Neural crest cell (in vitro differentiated cells): Measurements from ENCODE around the gene LECT2. TPM values are rescaled to one million over a fixed set of nuclear protein-coding genes. Genes with fewer than 3 reads are reported as not detected.

Experiments used
- DNase-seq: peaks from one replicate; pipeline ENCODE4 v3.0.0; 2021; ENCODE audit warnings: low read depth, mixed read lengths, low spot score
- H3K27ac Mint-ChIP-seq: one replicate; pipeline ENCODE4 v1.8.0; 2021; ENCODE audit warnings: mild to moderate bottlenecking, mixed read lengths; ENCODE audit not compliant: unreplicated experiment
- H3K27me3 Mint-ChIP-seq: 2 replicates; pipeline ENCODE4 v1.8.0; 2021; ENCODE audit warnings: low read depth, mild to moderate bottlenecking, mixed read lengths
- H3K36me3 Mint-ChIP-seq: 2 replicates; pipeline ENCODE4 v1.8.0; 2021; ENCODE audit warnings: low read depth, mild to moderate bottlenecking, mixed read lengths
- H3K4me1 Mint-ChIP-seq: 2 replicates; pipeline ENCODE4 v1.8.0; 2021; ENCODE audit warnings: mixed read lengths
- H3K4me3 Mint-ChIP-seq: one replicate; pipeline ENCODE4 v1.8.0; 2021; ENCODE audit warnings: mild to moderate bottlenecking, mixed read lengths
- H3K9me3 Mint-ChIP-seq: 2 replicates; pipeline ENCODE4 v1.8.0; 2021; ENCODE audit warnings: mixed read lengths
- CTCF ChIP-seq: fragments of 200-600 bp; sonication (generic); conservative IDR thresholded peaks from 2 replicates; pipeline ENCODE4 v1.5.0; 2021; ENCODE audit warnings: antibody characterized with exemption, mild to moderate bottlenecking
- total RNA-seq: library from RNA; stranded (reverse); gene quantifications from 2 replicates; pipeline ENCODE4 v1.2.1, GENCODE V29; 2021

The LECT2 gene
- total RNA-seq, 1 donor from 2014 or later, result not detected

DNA sequence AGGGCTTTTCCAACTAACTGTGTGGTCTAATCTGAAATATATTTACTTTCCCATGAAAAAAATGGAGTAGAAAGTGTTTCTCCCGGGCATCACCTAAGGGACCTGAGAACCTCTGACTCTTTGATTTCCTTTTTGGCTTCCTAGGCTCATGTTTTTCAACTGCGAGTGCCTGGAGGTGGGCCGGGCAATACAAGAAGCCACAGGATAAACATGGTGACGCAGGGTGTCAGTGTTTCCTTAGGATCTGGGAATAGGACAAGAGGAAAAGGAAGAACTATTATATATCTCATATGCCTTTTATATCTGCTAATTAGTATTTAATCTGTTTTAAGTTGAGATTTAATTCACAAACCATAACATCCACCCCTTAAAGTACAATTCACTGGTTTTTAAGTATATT, 11.4 kb upstream of the LECT2 start:
- no peak for TF ChIP-seq CTCF
- H3K27me3 Mint-ChIP-seq, result no peaks in the 10 kb centered on the region
- peak overlapping the region; percentile 51 for H3K27ac Mint-ChIP-seq
- peaks cover 2% of the 10 kb centered on the region for H3K9me3 Mint-ChIP-seq
- no peaks in the 10 kb centered on the region for H3K4me1 Mint-ChIP-seq
- no peak overlapping the region for H3K4me3 Mint-ChIP-seq
- H3K36me3 Mint-ChIP-seq, result no peaks in the 10 kb centered on the region
- no peak for DNase-seq

GRCh38 chr5:135965504-135965903, 10.7 kb upstream of the LECT2 start:
- Mint-ChIP-seq H3K9me3 (no peaks in the 10 kb centered on the region), H3K36me3 (no peaks in the 10 kb centered on the region), H3K27ac (no peak overlapping the region), H3K27me3 (peaks cover 2% of the 10 kb centered on the region), H3K4me1 (no peaks in the 10 kb centered on the region), H3K4me3 (no peak overlapping the region)
- no peak for DNase-seq
- TF ChIP-seq CTCF, result no peak

GRCh38 chr5:135964670-135965320, 10.0 kb upstream of the LECT2 start:
- no peak for DNase-seq
- H3K4me3 Mint-ChIP-seq, result no peak overlapping the region
- no peaks in the 10 kb centered on the region for H3K4me1 Mint-ChIP-seq
- no peak overlapping the region for H3K27ac Mint-ChIP-seq
- no peak for TF ChIP-seq CTCF
- H3K36me3 Mint-ChIP-seq, result no peaks in the 10 kb centered on the region
- peaks cover 2% of the 10 kb centered on the region for H3K27me3 Mint-ChIP-seq
- H3K9me3 Mint-ChIP-seq, result no peaks in the 10 kb centered on the region

DNA sequence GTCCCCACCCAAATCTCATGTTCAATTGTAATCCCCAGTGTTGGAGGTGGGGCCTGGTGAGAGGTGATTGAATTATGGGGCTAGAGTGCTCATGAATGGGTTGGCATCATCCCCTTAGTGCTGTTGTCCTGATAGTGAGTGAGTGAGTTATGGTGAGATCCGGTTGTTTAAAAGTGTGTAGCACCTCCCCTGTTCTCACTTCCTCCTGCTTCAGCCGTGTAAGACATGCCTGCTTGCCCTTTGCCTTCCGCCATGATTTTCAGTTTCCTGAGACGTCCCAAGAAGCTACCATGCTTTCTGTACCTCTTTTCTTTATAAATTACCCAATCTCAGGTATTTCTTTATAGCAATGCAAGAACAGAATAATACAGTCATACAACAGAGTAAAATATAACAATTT, 742 bp upstream of the LECT2 start:
- no peak for TF ChIP-seq CTCF
- no peaks in the 10 kb centered on the region for H3K9me3 Mint-ChIP-seq
- no peak for DNase-seq
- no peaks in the 10 kb centered on the region for H3K4me1 Mint-ChIP-seq
- H3K27ac Mint-ChIP-seq, result no peak overlapping the region
- H3K27me3 Mint-ChIP-seq, result peaks cover 36% of the 10 kb centered on the region
- no peak overlapping the region for H3K4me3 Mint-ChIP-seq
- no peaks in the 10 kb centered on the region for H3K36me3 Mint-ChIP-seq

DNA sequence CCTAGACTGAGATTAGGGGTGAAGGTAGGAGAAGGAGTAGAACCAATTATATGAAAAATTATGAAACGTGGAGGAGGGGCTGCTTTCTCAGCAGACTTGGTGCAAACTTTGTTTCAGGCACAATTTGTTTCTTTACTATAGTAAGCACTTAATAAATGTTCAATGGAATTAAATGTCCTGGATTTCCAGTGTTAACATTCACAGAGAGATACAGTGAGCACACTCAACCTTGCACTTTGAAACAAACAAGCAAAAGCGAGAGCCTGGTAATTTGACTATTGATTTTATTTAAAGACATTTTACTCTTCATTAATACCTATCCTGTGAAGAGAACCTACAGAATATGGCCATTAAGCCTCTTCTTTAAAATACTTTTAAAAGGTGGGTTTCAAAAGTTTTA, 933 bp downstream of the LECT2 start:
- Mint-ChIP-seq H3K27me3 (peaks cover 43% of the 10 kb centered on the region), H3K36me3 (no peaks in the 10 kb centered on the region), H3K27ac (no peak overlapping the region), H3K4me3 (no peak overlapping the region), H3K9me3 (no peaks in the 10 kb centered on the region), H3K4me1 (no peaks in the 10 kb centered on the region)
- no peak for DNase-seq
- no peak for TF ChIP-seq CTCF

- peaks cover 41% of the 10 kb centered on the region for H3K27me3 Mint-ChIP-seq
- H3K36me3 Mint-ChIP-seq, result no peaks in the 10 kb centered on the region
- no peaks in the 10 kb centered on the region for H3K4me1 Mint-ChIP-seq
- H3K9me3 Mint-ChIP-seq, result no peaks in the 10 kb centered on the region
- no peak for TF ChIP-seq CTCF
- no peak for DNase-seq
- H3K4me3 Mint-ChIP-seq, result no peak overlapping the region
- no peak overlapping the region for H3K27ac Mint-ChIP-seq
These were observed 2.1 kb downstream of the LECT2 start for GRCh38 chr5:135952683-135953082.
